Hepatocyte (in vitro differentiated cells): ENCODE data around the gene UFSP2.

ENCODE experiments used
- EZH2 ChIP-seq: fragments of 200-600 bp; sonication (generic); IDR thresholded peaks from 2 replicates; pipeline ENCODE4 v1.6.1; 2016; ENCODE audit warnings: antibody characterized with exemption, mild to moderate bottlenecking, borderline replicate concordance
- TF ChIP-seq, protein P1 (sequence below): fragments of 200-600 bp; sonication (generic); IDR thresholded peaks from 2 replicates; pipeline ENCODE4 v1.5.1; 2016; ENCODE audit warnings: antibody characterized with exemption, mild to moderate bottlenecking; ENCODE audit not compliant: poor library complexity

DNA sequence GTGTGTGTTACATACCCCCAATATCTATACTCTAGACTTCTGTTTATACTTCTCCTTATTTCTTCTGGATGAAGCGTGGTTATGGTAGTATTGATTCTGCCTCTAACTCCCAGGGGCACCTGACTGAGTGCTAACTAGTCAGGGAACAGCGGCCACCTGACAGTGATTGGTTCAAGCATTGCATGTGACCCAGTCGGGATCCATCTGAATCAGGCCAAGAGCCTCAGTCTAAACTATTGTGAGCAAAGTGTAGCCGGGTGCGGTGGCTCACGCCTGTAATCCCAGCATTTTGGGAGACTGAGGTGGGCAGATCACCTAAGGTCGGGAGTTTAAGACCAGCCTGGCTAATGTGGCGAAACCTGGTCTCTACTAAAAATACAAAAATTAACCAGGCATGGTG lies 35.8 kb upstream of the UFSP2 start:
- TF ChIP-seq, protein P1, sequence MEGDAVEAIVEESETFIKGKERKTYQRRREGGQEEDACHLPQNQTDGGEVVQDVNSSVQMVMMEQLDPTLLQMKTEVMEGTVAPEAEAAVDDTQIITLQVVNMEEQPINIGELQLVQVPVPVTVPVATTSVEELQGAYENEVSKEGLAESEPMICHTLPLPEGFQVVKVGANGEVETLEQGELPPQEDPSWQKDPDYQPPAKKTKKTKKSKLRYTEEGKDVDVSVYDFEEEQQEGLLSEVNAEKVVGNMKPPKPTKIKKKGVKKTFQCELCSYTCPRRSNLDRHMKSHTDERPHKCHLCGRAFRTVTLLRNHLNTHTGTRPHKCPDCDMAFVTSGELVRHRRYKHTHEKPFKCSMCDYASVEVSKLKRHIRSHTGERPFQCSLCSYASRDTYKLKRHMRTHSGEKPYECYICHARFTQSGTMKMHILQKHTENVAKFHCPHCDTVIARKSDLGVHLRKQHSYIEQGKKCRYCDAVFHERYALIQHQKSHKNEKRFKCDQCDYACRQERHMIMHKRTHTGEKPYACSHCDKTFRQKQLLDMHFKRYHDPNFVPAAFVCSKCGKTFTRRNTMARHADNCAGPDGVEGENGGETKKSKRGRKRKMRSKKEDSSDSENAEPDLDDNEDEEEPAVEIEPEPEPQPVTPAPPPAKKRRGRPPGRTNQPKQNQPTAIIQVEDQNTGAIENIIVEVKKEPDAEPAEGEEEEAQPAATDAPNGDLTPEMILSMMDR, result no peak
- TF ChIP-seq EZH2, result no peak
